Measurements from ENCODE around the gene LUC7L3. TPM values are rescaled to one million over a fixed set of nuclear protein-coding genes. Genes with fewer than 3 reads are reported as not detected.
"Not testable (repeated sequence)": the region's sequence is repeated elsewhere in the genome, so short reads cannot be mapped to it uniquely, and the experiment has no call there.

The LUC7L3 gene
- total RNA-seq, 4 donors from 2014 or later = 75.2 to 199 (median 140) TPM

DNA sequence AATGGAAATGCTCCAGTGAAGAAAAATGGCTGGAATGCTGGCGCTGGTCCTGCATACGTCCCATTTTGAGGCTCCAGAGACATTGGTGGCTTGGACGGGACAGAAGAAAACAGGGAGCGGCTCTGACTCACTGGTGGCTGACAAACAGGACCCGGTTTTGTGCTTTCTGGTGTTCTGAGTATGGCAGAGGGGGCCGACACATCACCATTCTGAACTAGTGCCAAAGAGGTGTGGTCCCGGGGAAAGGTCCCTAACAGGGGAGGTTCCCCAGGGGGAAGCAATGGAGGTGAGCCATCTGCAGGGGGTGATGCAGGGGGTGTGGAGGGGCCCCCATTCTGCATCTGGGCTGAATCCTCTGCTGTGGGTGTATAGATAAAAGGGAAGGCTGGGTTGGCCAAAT lies 20.0 kb upstream of the LUC7L3 start:
- TF ChIP-seq, protein P1, sequence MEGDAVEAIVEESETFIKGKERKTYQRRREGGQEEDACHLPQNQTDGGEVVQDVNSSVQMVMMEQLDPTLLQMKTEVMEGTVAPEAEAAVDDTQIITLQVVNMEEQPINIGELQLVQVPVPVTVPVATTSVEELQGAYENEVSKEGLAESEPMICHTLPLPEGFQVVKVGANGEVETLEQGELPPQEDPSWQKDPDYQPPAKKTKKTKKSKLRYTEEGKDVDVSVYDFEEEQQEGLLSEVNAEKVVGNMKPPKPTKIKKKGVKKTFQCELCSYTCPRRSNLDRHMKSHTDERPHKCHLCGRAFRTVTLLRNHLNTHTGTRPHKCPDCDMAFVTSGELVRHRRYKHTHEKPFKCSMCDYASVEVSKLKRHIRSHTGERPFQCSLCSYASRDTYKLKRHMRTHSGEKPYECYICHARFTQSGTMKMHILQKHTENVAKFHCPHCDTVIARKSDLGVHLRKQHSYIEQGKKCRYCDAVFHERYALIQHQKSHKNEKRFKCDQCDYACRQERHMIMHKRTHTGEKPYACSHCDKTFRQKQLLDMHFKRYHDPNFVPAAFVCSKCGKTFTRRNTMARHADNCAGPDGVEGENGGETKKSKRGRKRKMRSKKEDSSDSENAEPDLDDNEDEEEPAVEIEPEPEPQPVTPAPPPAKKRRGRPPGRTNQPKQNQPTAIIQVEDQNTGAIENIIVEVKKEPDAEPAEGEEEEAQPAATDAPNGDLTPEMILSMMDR (IDR thresholded peaks at IDR 0.05) = no peak
- no peak for TF ChIP-seq POLR2A (IDR thresholded peaks at IDR 0.05)
- WGBS, 2 donors = 93 to 97% methylated on average over 7 of the region's 7 CpGs
- Histone ChIP-seq H3K4me1 (peaks cover 3 to 18% of the 10 kb centered on the region in 2 donors), H3K9me3 (no peaks in the 10 kb centered on the region), H3K36me3 (peaks cover 30 to 32% of the 10 kb centered on the region in 2 donors), H3K4me3 (replicated peaks in 1 of 3) (no peak overlapping the region), H3K27ac (no peak overlapping the region), H3K27me3 (no peaks in the 10 kb centered on the region)
- no peak for DNase-seq
- intact Hi-C loops (cut with DNase I) = loop anchor here (5.0 kb wide), 2 partner anchors 67 to 147 kb away; partner anchors contain the start of gene ABCC3

DNA sequence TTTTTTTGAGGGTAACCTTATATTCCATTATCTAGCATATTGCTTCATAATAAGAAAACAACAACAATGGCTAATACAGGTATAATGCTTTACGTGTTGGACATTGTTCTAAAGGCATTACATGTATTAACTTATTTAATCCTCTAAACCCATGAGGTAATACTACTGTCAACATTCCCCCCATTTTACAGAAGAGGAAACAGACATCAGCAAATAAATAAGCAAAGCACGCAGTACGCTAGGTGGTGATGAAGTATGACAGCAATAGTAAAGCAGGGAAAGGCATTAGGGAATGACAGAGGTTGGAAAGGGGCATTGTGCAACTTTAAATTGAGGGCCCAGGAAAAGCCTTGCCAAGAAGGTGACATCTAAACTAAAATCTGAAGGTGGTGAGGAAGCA lies 16.2 kb upstream of the LUC7L3 start:
- 92 to 95% methylated on average over 3 of the region's 3 CpGs for WGBS, 2 donors
- no peak for TF ChIP-seq POLR2A (IDR thresholded peaks at IDR 0.05)
- TF ChIP-seq, protein P1 (IDR thresholded peaks at IDR 0.05) = no peak
- intact Hi-C loops (cut with DNase I) = no loop called here

DNA sequence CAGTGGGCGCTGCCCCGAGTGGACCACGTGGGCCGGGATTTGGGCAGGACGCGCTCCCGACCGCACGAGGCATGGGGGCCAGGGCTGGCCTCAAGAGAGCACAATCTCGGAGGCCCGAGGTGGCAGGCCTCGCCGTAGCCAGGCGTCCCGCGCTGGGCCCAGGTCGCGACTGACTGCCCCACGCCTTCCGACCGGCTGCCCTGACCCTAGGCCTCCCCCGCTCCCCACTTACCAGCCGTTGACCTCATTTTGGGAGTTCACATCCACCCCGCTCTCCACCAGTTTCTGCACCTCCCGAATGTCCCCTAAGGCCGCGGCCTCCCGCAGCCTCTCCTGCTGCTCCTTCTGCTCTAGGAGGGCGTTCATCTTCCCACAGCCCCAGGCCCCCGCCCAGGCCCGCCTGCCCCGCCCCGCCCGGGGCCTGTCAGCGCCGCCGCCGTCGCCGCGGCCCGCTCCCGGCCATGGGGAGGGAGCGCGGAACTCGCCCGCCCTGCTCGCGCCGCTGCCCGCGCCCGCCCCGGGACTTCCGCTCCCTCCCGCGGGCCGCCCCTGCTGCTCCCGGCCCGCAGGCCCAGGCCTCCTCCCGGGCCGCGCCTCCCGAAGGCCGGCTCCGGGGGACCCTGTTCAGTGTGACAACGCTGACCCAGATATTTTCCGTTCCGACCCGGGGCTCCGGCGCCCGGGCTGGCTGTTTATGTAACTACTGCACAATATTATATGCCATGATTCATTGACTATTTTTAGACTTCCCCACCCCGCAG lies 11.9 kb upstream of the LUC7L3 start, which contains the start of gene ANKRD40:
ANKRD40 (minus strand) TSS at position 626 of the 761 bp plus-strand sequence; CDS start at position 366, 260 bp downstream.
- intact Hi-C loops (cut with DNase I) = loop anchor here (5.0 kb wide), 1 partner anchor 160 kb away; the partner anchor contains the start of gene SPATA20
- peaks cover 20 to 32% of the 10 kb centered on the region in 2 donors for H3K4me1 ChIP-seq
- H3K4me3 ChIP-seq (replicated peaks in 1 of 3) = peak within 1 kb of the TSS; percentile 46 to 70 (median 52)
- H3K9me3 ChIP-seq = no peaks in the 10 kb centered on the region
- peak; percentile 85 to 87 for DNase-seq
- no peaks in the 10 kb centered on the region for H3K36me3 ChIP-seq
- WGBS, 2 donors = 0 to 1% methylated on average over 25 to 26 of the region's 74 CpGs
- peak within 1 kb of the TSS; percentile 96 to 98 (median 98) for H3K27ac ChIP-seq
- H3K27me3 ChIP-seq = no peaks in the 10 kb centered on the region
- peak; percentile 18 to 68 for TF ChIP-seq POLR2A (IDR thresholded peaks at IDR 0.05)
- TF ChIP-seq, protein P1 (IDR thresholded peaks at IDR 0.05) = no peak

More for the DNA sequence above, 16.2 kb upstream of the LUC7L3 start:
- Histone ChIP-seq H3K36me3 (peaks cover 7 to 12% of the 10 kb centered on the region in 2 donors), H3K27me3 (no peaks in the 10 kb centered on the region), H3K9me3 (no peaks in the 10 kb centered on the region), H3K4me3 (replicated peaks in 1 of 3) (no peak overlapping the region), H3K4me1 (peaks cover 9 to 19% of the 10 kb centered on the region in 2 donors), H3K27ac (no peak overlapping the region)
- no peak for DNase-seq

DNA sequence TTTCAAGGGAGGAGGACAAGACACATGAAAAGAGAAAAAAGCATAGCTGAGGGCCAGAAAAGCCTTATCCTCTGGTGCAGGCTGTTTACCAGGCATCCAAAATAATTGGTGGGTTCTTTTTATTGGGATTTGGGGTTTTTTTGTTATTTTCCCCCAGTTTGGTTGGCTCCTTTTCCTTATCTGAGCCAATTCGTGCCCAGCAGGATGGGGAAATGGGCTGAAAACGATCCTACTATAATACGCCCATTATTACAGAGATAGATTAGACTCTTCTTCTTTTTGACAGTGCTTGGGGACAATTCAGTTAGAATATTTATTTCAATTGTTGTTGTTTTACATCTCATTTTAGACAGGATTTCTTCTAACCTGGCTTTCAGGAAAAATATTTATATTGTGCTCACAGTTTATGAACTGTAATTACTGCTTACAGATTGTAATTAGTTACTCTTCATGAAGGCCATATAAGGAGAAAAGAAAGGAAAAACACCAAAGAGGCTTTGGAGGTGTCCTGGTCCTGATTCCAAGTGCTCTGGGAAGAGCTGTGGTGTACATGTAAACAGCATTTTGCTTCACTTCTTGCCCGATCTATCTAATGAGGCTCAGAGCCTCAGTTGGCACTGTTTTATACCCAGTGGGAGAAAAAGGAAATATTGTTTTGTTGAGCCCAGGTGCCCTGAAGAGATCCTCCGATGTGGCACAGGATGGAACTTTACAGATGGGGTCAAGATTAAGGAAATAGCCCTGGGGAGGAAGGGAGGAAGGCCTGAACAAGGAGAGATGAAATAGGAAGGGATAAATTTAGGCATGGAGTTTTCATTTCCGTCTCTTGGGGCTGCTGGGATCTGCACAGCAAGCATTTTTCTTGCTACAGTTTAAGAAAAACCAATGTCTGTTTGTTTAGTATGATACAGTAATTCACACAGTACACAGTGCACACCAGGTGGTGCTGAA lies 11.1 kb upstream of the LUC7L3 start:
- Histone ChIP-seq H3K9me3 (no peaks in the 10 kb centered on the region), H3K36me3 (no peaks in the 10 kb centered on the region), H3K27ac (peak overlapping the region; percentile 96 to 98 (median 98)), H3K27me3 (no peaks in the 10 kb centered on the region), H3K4me3 (replicated peaks in 1 of 3) (peak overlapping the region in 2 of 3 donors; percentile 50 to 70), H3K4me1 (peaks cover 20 to 32% of the 10 kb centered on the region in 2 donors)
- no peak for DNase-seq
- TF ChIP-seq, protein P1 (IDR thresholded peaks at IDR 0.05) = no peak
- TF ChIP-seq POLR2A (IDR thresholded peaks at IDR 0.05) = peak in 1 of 2 donors; percentile 7
- 24 to 29% methylated on average over 6 of the region's 6 CpGs for WGBS, 2 donors
- intact Hi-C loops (cut with DNase I) = loop anchor here (5.0 kb wide), 1 partner anchor 161 kb away; the partner anchor contains the start of gene SPATA20

DNA sequence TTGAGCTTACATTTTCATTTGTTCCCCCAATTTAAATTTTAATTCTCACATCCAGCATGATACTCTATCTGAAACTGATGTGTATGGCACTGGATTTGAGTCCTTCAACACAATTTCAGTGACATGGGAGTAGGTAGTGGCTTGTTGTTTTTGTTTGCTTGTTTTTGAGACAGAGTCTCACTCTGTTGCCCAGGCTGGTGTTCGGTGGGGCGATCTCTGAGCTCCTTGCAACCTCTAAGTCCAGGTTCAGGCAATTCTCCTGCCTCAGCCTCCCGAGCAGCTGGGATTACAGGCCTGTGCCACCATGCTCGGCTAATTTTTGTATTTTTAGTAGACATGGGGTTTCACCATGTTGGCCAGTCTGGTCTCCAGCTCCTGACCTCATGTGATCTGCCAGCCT lies 10.3 kb upstream of the LUC7L3 start:
- 84 to 90% methylated on average over 4 of the region's 4 CpGs for WGBS, 2 donors
- Histone ChIP-seq H3K4me1 (peaks cover 20 to 28% of the 10 kb centered on the region in 2 donors), H3K27ac (peak overlapping the region; percentile 96 to 98 (median 98))
- H3K4me3 ChIP-seq (replicated peaks in 1 of 3); H3K27me3 ChIP-seq; H3K9me3 ChIP-seq; DNase-seq; H3K36me3 ChIP-seq: not testable (repeated sequence)
- intact Hi-C loops (cut with DNase I) = loop anchor here (5.0 kb wide), 1 partner anchor 162 kb away; the partner anchor contains the start of gene SPATA20

Data from thyroid gland (tissue), 4 donors.